Endothelial cell of umbilical vein (primary cell): Measurements from ENCODE around the gene SRP9. TPM values are rescaled to one million over a fixed set of nuclear protein-coding genes. Genes with fewer than 3 reads are reported as not detected.

Source experiments
- BruUV-seq: library from RNA; stranded (reverse); fragments of 400-500 nt; replicated peaks from 2 replicates; lab custom pipeline; 2021; lab: Mats Ljungman, UMichigan
- CTCF ChIA-PET: fragments of 300-600, 350-600 bp; sonication (Branson Sonifier 250); formaldehyde crosslinking; loops from one replicate; lab custom pipeline; 2021; ENCODE audit warnings: antibody characterized with exemption, inconsistent platforms; lab: Charles Lee
- POLR2A ChIA-PET: fragments of 300-600, 350-600 bp; sonication (Branson Sonifier 250); formaldehyde crosslinking; loops from one replicate; lab custom pipeline; 2021; ENCODE audit warnings: antibody characterized with exemption, inconsistent platforms; lab: Charles Lee
- DNase-seq: peaks from one replicate; pipeline ENCODE4 v3.0.0-alpha.2; 2011; ENCODE audit warnings: low read depth, low spot score
- FAIRE-seq: peaks from 2 replicates; lab custom pipeline; 2011; peaks lifted over from hg19 to GRCh38; lab: Jason Lieb, UNC
- H2AFZ ChIP-seq: 2 replicates; pipeline ENCODE4 v1.6.0; 2012; ENCODE audit warnings: low read depth, low read length, control low read depth, inconsistent platforms
- H3K27ac ChIP-seq: 2 replicates; pipeline ENCODE4 v1.5.1; 2011; ENCODE audit warnings: low read depth, mild to moderate bottlenecking, control low read depth, low read length, moderate library complexity; ENCODE audit not compliant: insufficient read depth
- H3K27me3 ChIP-seq, 2 experiments: 2 replicates each; pipeline versions ENCODE4 v1.6.0 to v1.6.1; 2011; ENCODE audit warnings: low read length in 2 of 2, mixed read lengths in 1 of 2; ENCODE audit not compliant: control insufficient read depth in 2 of 2, insufficient read depth in 2 of 2
- H3K36me3 ChIP-seq, 2 experiments: 2 replicates in 1 of 2; 3 replicates in 1 of 2; pipeline ENCODE4 v1.5.1; 2011; ENCODE audit warnings: low read length in 2 of 2, mild to moderate bottlenecking in 1 of 2, moderate library complexity in 1 of 2; ENCODE audit not compliant: control insufficient read depth in 2 of 2, insufficient read depth in 2 of 2; ENCODE audit errors: extremely low read depth in 1 of 2
- H3K4me1 ChIP-seq: 3 replicates; pipeline ENCODE4 v1.5.1; 2011; ENCODE audit warnings: mild to moderate bottlenecking, low read length; ENCODE audit not compliant: control insufficient read depth, insufficient read depth; ENCODE audit errors: extremely low read depth
- H3K4me2 ChIP-seq: 2 replicates; pipeline ENCODE4 v1.6.1; 2011; ENCODE audit warnings: low read length, control low read depth, mixed read lengths; ENCODE audit not compliant: insufficient read depth
- H3K4me3 ChIP-seq, 3 experiments: fragments of 200-600 bp in 1 of 3; sonication (generic), shearing (Covaris generic) in 1 of 3; replicated peaks in 1 of 3; 2 replicates each; pipeline ENCODE4 v1.5.1; 2011 to 2016; ENCODE audit warnings: control low read depth in 3 of 3, low read length in 3 of 3, mild to moderate bottlenecking in 2 of 3, inconsistent platforms in 1 of 3, low read depth in 1 of 3, moderate library complexity in 1 of 3; ENCODE audit not compliant: insufficient read depth in 1 of 3
- H3K79me2 ChIP-seq: 2 replicates; pipeline ENCODE4 v1.6.0; 2012; ENCODE audit warnings: low read length, inconsistent platforms; ENCODE audit not compliant: control insufficient read depth, insufficient read depth
- H3K9ac ChIP-seq: replicated peaks from 2 replicates; pipeline ENCODE3; 2011; ENCODE audit warnings: low read length, control low read depth; ENCODE audit not compliant: insufficient read depth; ENCODE audit errors: extremely low read depth
- H3K9me1 ChIP-seq: replicated peaks from 3 replicates; pipeline ENCODE4 v1.6.0; 2011; ENCODE audit warnings: mild to moderate bottlenecking, low read length; ENCODE audit not compliant: control insufficient read depth, insufficient read depth; ENCODE audit errors: extremely low read depth
- H3K9me3 ChIP-seq: replicated peaks from 2 replicates; pipeline ENCODE4 v1.5.1; 2012; ENCODE audit warnings: low read length, inconsistent platforms; ENCODE audit not compliant: control insufficient read depth, insufficient read depth
- H4K20me1 ChIP-seq: replicated peaks from 2 replicates; pipeline ENCODE3; 2011; ENCODE audit warnings: mild to moderate bottlenecking, low read length; ENCODE audit not compliant: control insufficient read depth, insufficient read depth; ENCODE audit errors: extremely low read depth
- CTCF ChIP-seq, 2 donors: IDR thresholded peaks; 1 replicate in 1 of 2; 2 replicates in 1 of 2; pipeline ENCODE4 v1.5.1; 2011; ENCODE audit warnings: low read length in 2 of 2, mild to moderate bottlenecking in 2 of 2, moderate library complexity in 2 of 2, control low read depth in 1 of 2, inconsistent platforms in 1 of 2, low read depth in 1 of 2; ENCODE audit not compliant: insufficient read depth in 1 of 2; ENCODE audit errors: extremely low read depth in 1 of 2
- EZH2 ChIP-seq: IDR thresholded peaks from 2 replicates; pipeline ENCODE4 v1.6.1; 2012; ENCODE audit warnings: borderline replicate concordance, low read depth, mild to moderate bottlenecking, moderate library complexity, low read length, inconsistent platforms; ENCODE audit not compliant: severe bottlenecking
- FOS ChIP-seq: IDR thresholded peaks from 2 replicates; pipeline ENCODE4 v1.6.1; 2011; ENCODE audit warnings: mild to moderate bottlenecking, low read length, moderate library complexity, borderline replicate concordance; ENCODE audit not compliant: insufficient read depth
- GATA2 ChIP-seq: IDR thresholded peaks from 2 replicates; pipeline ENCODE4 v1.7.0; 2011; ENCODE audit warnings: low read depth, mild to moderate bottlenecking, moderate library complexity, mixed read lengths, low read length; ENCODE audit not compliant: insufficient read length, insufficient read depth
- JUN ChIP-seq: IDR thresholded peaks from 2 replicates; pipeline ENCODE4 v1.6.1; 2011; ENCODE audit warnings: borderline replicate concordance, low read depth; ENCODE audit not compliant: insufficient read length, insufficient read depth
- MAX ChIP-seq: IDR thresholded peaks from 2 replicates; pipeline ENCODE4 v1.6.1; 2011; ENCODE audit not compliant: insufficient read depth, insufficient read length
- MYC ChIP-seq: IDR thresholded peaks from one replicate; pipeline ENCODE4 v1.6.1; 2011; ENCODE audit warnings: mild to moderate bottlenecking, low read depth, low read length
- POLR2A ChIP-seq: IDR thresholded peaks from 2 replicates; pipeline ENCODE4 v1.6.1; 2012; ENCODE audit warnings: low read depth, mild to moderate bottlenecking, control low read depth, low read length
- POLR2AphosphoS5 ChIP-seq: IDR thresholded peaks from 2 replicates; pipeline ENCODE4 v1.6.1; 2012; ENCODE audit warnings: low read depth, mild to moderate bottlenecking, control low read depth, low read length, moderate library complexity; ENCODE audit not compliant: insufficient read depth
- dilution Hi-C: fragments of 300-500 bp; cut with MboI; formaldehyde crosslinking; loops from one replicate; pipeline ENCODE4 v1.15.0; 2019; ENCODE audit warnings: low sequenced_read_pairs; ENCODE audit not compliant: extremely low pct_ligation_motif_present
- intact Hi-C: fragments of 100-400 bp; cut with micrococcal nuclease; formaldehyde crosslinking; loops from one replicate; pipeline ENCODE4 v1.10.0; 2022
- polyA plus RNA-seq, 4 experiments: library from polyadenylated mRNA; depleted of rRNA in 3 of 4; stranded (reverse) in 3 of 4; unstranded in 1 of 4; fragments of >200 nt; gene quantifications; 2 replicates each; pipeline versions ENCODE4 v1.2.1 to v1.2.3, GENCODE V29; 2011 to 2012; ENCODE audit warnings: missing spikeins in 1 of 4
- total RNA-seq: library from RNA; stranded (reverse); gene quantifications from 2 replicates; pipeline ENCODE4 v1.2.3, GENCODE V29; 2021

The SRP9 gene
- total and polyA plus RNA-seq, 2 donors (not counting 3 experiments of a cell fraction or from before 2014, with no cell fraction given) = 283 to 384 TPM

DNA sequence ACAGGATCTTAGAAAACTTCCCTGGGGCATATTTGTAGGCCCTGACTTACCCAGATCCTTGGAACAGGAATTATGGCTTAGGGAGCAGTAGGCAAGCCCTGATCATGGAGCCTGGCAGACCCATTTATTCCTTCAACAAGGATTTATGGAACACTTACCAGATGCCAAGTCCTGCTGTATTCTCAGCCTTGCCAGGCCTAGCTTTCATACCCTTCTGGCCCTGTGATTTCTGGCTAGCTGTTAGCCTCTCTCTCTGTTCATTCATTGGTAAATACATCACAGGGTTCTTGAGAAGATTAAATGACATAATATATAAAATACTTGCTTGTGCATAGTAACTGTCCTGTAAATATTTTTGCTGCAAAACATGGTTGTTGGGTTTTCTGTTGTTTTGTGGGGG lies 32.4 kb upstream of the SRP9 start:
- dilution Hi-C loops (no loop called here), intact Hi-C loops (no loop called here)
- BruUV-seq = no TSS peak
- TF ChIP-seq FOS (no peak), CTCF (IDR thresholded peaks at IDR 0.05; ENCODE audit: extremely low read depth in 1 of 2, insufficient read depth in 1 of 2, low read depth in 1 of 2, low read length in 2 of 2) (no peak), GATA2 (no peak), POLR2A (no peak), JUN (no peak), EZH2 (no peak), MAX (no peak), MYC (no peak), POLR2AphosphoS5 (no peak)
- H3K4me3 ChIP-seq = no peak overlapping the region
- FAIRE-seq = no peak
- ChIA-PET POLR2A (no interaction called here), CTCF (no interaction called here)
- H3K79me2 ChIP-seq = no peaks in the 10 kb centered on the region
- H3K36me3 ChIP-seq = no peaks in the 10 kb centered on the region
- no peak overlapping the region for H3K27ac ChIP-seq
- no peaks in the 10 kb centered on the region for H3K27me3 ChIP-seq
- H3K9me1 ChIP-seq = no peaks in the 10 kb centered on the region
- H3K4me2 ChIP-seq = no peak overlapping the region
- H3K9me3 ChIP-seq = no peaks in the 10 kb centered on the region
- H2AFZ ChIP-seq = no peak overlapping the region
- H4K20me1 ChIP-seq = no peaks in the 10 kb centered on the region
- peaks cover 7% of the 10 kb centered on the region for H3K4me1 ChIP-seq
- no peak for DNase-seq
- H3K9ac ChIP-seq = no peak overlapping the region
